B cell (primary cell): ENCODE results near the gene ANKFY1. TPM values are rescaled to one million over a fixed set of nuclear protein-coding genes. Genes with fewer than 3 reads are reported as not detected.
"Not testable (repeated sequence)": the region's sequence is repeated elsewhere in the genome, so short reads cannot be mapped to it uniquely, and the experiment has no call there.

Experiments
- ATAC-seq: fragments of 200-7000 bp; cut with Tn5 transposase; one replicate; pipeline ENCODE4 v1.10.0; 2021; ENCODE audit warnings: low read depth, mild to moderate bottlenecking, moderate number of reproducible peaks, moderate library complexity
- CTCF ChIA-PET: fragments of 350-600 bp; sonication (Branson Sonifier 250); formaldehyde crosslinking; loops from one replicate; lab custom pipeline; 2021; ENCODE audit warnings: antibody characterized with exemption, inconsistent platforms; lab: Charles Lee
- POLR2A ChIA-PET: fragments of 350-600 bp; sonication (Branson Sonifier 250); formaldehyde crosslinking; loops from one replicate; lab custom pipeline; 2021; ENCODE audit warnings: antibody characterized with exemption; lab: Charles Lee
- DNase-seq: peaks from one replicate; pipeline ENCODE4 v3.0.0; 2013
- H2AFZ ChIP-seq: 2 replicates; pipeline ENCODE4 v1.6.1; 2012; ENCODE audit warnings: mild to moderate bottlenecking, low read depth, low read length; ENCODE audit not compliant: insufficient read depth, poor library complexity, severe bottlenecking
- H3K27ac ChIP-seq, 2 donors: 1 replicate in 1 of 2; 2 replicates in 1 of 2; pipeline ENCODE4 v1.5.1; 2012 to 2013; ENCODE audit warnings: low read length in 2 of 2, mild to moderate bottlenecking in 2 of 2, moderate library complexity in 1 of 2
- H3K27me3 ChIP-seq, 4 experiments: fragments of 200-600 bp in 1 of 4; sonication (generic) in 1 of 4; replicated peaks in 1 of 4; 1 replicate in 2 of 4; 2 replicates in 2 of 4; pipeline versions ENCODE4 v1.6.1 to v1.7.0; 2013 to 2016; ENCODE audit warnings: low read length in 3 of 4, mild to moderate bottlenecking in 2 of 4, mixed read lengths in 1 of 4, moderate library complexity in 1 of 4; ENCODE audit not compliant: insufficient read depth in 4 of 4, control insufficient read depth in 3 of 4; ENCODE audit errors: control extremely low read depth in 1 of 4
- H3K36me3 ChIP-seq, 2 experiments: replicated peaks in 1 of 2; 1 replicate in 1 of 2; 2 replicates in 1 of 2; pipeline versions ENCODE4 v1.6.1 to v1.7.1; 2013; ENCODE audit warnings: low read length in 1 of 2; ENCODE audit not compliant: insufficient read depth in 2 of 2, control insufficient read depth in 1 of 2; ENCODE audit errors: control extremely low read depth in 1 of 2, extremely low read depth in 1 of 2
- H3K4me1 ChIP-seq, 2 donors: fragments of 200-600 bp in 1 of 2; sonication (generic) in 1 of 2; 1 replicate in 1 of 2; 2 replicates in 1 of 2; pipeline versions ENCODE4 v1.5.1 to v1.6.1; 2013 to 2017; ENCODE audit warnings: low read length in 2 of 2; ENCODE audit not compliant: control insufficient read depth in 2 of 2, insufficient read depth in 2 of 2
- H3K4me2 ChIP-seq: replicated peaks from 2 replicates; pipeline ENCODE3; 2012; ENCODE audit warnings: mild to moderate bottlenecking, low read depth, low read length; ENCODE audit not compliant: poor library complexity, severe bottlenecking
- H3K4me3 ChIP-seq, 5 experiments: fragments of 200-600 bp in 1 of 5; sonication (generic) in 1 of 5; 1 replicate in 3 of 5; 2 replicates in 2 of 5; pipeline versions ENCODE4 v1.5.1 to v1.7.0; 2011 to 2016; ENCODE audit warnings: low read length in 4 of 5, mild to moderate bottlenecking in 4 of 5, low read depth in 2 of 5, control low read depth in 1 of 5, moderate library complexity in 1 of 5; ENCODE audit not compliant: insufficient read depth in 1 of 5; ENCODE audit errors: control extremely low read depth in 1 of 5, extremely low read depth in 1 of 5
- H3K79me2 ChIP-seq: fragments of 200-600 bp; sonication (generic); one replicate; pipeline ENCODE4 v1.6.0; 2016; ENCODE audit warnings: low read length; ENCODE audit not compliant: control insufficient read depth, insufficient read depth
- H3K9ac ChIP-seq: fragments of 200-600 bp; sonication (generic); 2 replicates; pipeline ENCODE4 v1.6.1; 2017; ENCODE audit warnings: mild to moderate bottlenecking, low read length, moderate library complexity
- H3K9me3 ChIP-seq, 3 donors: one replicate each; pipeline versions ENCODE4 v1.6.1 to v1.7.1; 2013; ENCODE audit warnings: low read length in 2 of 3; ENCODE audit not compliant: control insufficient read depth in 2 of 3, insufficient read depth in 1 of 3; ENCODE audit errors: control extremely low read depth in 1 of 3
- H4K20me1 ChIP-seq: 2 replicates; pipeline ENCODE4 v1.6.0; 2012; ENCODE audit warnings: mild to moderate bottlenecking, low read length; ENCODE audit not compliant: insufficient read depth, control insufficient read depth, poor library complexity, severe bottlenecking
- H3K27ac Mint-ChIP-seq: one replicate; pipeline ENCODE4 v1.8.0; 2021; ENCODE audit warnings: mixed read lengths
- H3K27me3 Mint-ChIP-seq: one replicate; pipeline ENCODE4 v1.8.0; 2021; ENCODE audit warnings: mixed read lengths
- H3K4me1 Mint-ChIP-seq: one replicate; pipeline ENCODE4 v1.8.0; 2021; ENCODE audit warnings: mixed read lengths
- H3K4me3 Mint-ChIP-seq: one replicate; pipeline ENCODE4 v1.8.0; 2021; ENCODE audit warnings: mixed read lengths
- H3K9me3 Mint-ChIP-seq: one replicate; pipeline ENCODE4 v1.8.0; 2022; ENCODE audit warnings: mixed read lengths; ENCODE audit not compliant: insufficient read depth
- EZH2 ChIP-seq: IDR thresholded peaks from 2 replicates; pipeline ENCODE4 v1.6.1; 2012; ENCODE audit warnings: borderline replicate concordance, low read depth, mild to moderate bottlenecking, moderate library complexity, low read length; ENCODE audit not compliant: insufficient read depth, poor library complexity, severe bottlenecking
- WGBS: methylation state at CpG from one replicate; pipeline ENCODE4 v1.1.5; 2013; ENCODE audit warnings: missing lambda C conversion rate; ENCODE audit not compliant: insufficient coverage; 5-methylcytosine and 5-hydroxymethylcytosine counted together
- intact Hi-C: fragments of 100-400 bp; cut with micrococcal nuclease; formaldehyde crosslinking; loops from one replicate; pipeline ENCODE4 v1.10.0; 2022
- polyA plus RNA-seq: library from polyadenylated mRNA; depleted of rRNA; stranded (reverse); fragments of >200 nt; gene quantifications from 2 replicates; pipeline ENCODE4 v1.2.3, GENCODE V29; 2012
- total RNA-seq, 2 donors: library from RNA; stranded (reverse); fragments of 120-200 nt in 1 of 2; gene quantifications; 1 replicate in 1 of 2; 2 replicates in 1 of 2; pipeline versions ENCODE4 v1.2.3 to v1.2.4, GENCODE V29; 2013 to 2022
- TF ChIP-seq, protein P1 (sequence below): fragments of 200-600 bp; IDR thresholded peaks from one replicate; pipeline ENCODE4 v1.8.0; 2022; ENCODE audit warnings: antibody characterized with exemption, mild to moderate bottlenecking

Gene ANKFY1
- total and polyA plus RNA-seq, 2 donors (not counting 1 experiment from before 2014, with no cell fraction given), result 23.1 to 63.9 TPM

DNA sequence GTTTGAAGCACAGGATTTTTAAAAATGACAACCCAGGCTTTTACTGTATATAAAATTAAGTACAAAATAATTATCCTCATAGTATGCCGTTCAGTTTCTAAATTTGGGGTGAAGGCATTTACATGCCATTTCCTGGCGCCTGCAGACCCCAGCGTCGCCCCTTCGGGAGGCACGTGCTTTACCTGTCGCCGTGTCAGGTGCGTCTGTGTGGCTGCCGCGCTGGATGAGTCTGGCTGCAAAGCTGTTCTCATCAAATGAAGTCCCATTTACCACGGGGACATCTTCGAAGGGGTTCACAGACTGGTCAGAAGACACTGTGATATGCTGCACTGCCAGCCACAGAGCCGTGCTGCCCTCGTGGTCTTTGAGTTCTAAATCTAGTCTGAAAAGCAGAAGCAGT lies 69.0 kb downstream of the ANKFY1 start:
- Histone ChIP-seq H3K36me3 (peaks cover 6 to 49% of the 10 kb centered on the region in 2 experiments), H3K4me3 (no peak overlapping the region), H2AFZ (no peak overlapping the region), H3K4me1 (no peaks in the 10 kb centered on the region), H4K20me1 (no peaks in the 10 kb centered on the region), H3K9ac (no peak overlapping the region), H3K27me3 (no peaks in the 10 kb centered on the region), H3K27ac (no peak overlapping the region), H3K4me2 (no peak overlapping the region), H3K9me3 (no peaks in the 10 kb centered on the region), H3K79me2 (no peaks in the 10 kb centered on the region)
- intact Hi-C loops, result no loop called here
- ChIA-PET CTCF (interaction anchor here (0.8 kb wide), 1 partner anchor 12 kb away, joined by 3 read pairs; no protein-coding TSS in a partner anchor), POLR2A (no interaction called here)
- 81% methylated on average over 15 of the region's 15 CpGs for WGBS
- DNase-seq (no peak), ATAC-seq (no peak)
- no peaks in the 10 kb centered on the region for H3K27me3 Mint-ChIP-seq
- no peaks in the 10 kb centered on the region for H3K9me3 Mint-ChIP-seq
- H3K4me1 Mint-ChIP-seq, result no peaks in the 10 kb centered on the region
- H3K27ac Mint-ChIP-seq, result no peak overlapping the region
- H3K4me3 Mint-ChIP-seq, result no peak overlapping the region
- no peak for TF ChIP-seq EZH2
- TF ChIP-seq, protein P1, sequence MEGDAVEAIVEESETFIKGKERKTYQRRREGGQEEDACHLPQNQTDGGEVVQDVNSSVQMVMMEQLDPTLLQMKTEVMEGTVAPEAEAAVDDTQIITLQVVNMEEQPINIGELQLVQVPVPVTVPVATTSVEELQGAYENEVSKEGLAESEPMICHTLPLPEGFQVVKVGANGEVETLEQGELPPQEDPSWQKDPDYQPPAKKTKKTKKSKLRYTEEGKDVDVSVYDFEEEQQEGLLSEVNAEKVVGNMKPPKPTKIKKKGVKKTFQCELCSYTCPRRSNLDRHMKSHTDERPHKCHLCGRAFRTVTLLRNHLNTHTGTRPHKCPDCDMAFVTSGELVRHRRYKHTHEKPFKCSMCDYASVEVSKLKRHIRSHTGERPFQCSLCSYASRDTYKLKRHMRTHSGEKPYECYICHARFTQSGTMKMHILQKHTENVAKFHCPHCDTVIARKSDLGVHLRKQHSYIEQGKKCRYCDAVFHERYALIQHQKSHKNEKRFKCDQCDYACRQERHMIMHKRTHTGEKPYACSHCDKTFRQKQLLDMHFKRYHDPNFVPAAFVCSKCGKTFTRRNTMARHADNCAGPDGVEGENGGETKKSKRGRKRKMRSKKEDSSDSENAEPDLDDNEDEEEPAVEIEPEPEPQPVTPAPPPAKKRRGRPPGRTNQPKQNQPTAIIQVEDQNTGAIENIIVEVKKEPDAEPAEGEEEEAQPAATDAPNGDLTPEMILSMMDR, result no peak

DNA sequence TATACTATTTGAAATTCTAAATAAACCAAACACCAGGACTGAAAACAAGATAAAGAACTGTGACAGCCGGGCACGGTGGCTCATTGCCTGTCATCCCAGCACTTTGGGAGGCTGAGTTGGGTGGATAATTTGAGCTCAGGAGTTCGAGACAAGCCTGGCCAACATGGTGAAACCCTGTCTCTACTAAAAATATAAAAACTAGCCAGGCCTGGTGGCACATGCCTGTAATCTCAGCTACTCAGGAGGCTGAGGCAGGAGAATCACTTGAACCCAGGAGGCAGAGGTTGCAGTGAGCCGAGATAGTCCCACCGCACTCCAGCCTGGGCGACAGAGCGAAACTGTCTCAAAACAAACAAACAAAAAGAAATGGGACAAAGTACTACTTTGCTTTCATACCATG lies 73.0 kb downstream of the ANKFY1 start:
- ATAC-seq, H3K4me3 Mint-ChIP-seq, H3K9me3 Mint-ChIP-seq, H3K27me3 Mint-ChIP-seq, H3K9me3 ChIP-seq, H3K4me1 Mint-ChIP-seq, H3K27ac ChIP-seq, H3K79me2 ChIP-seq, POLR2A ChIA-PET, H3K4me1 ChIP-seq, H3K9ac ChIP-seq, DNase-seq, H3K27ac Mint-ChIP-seq, intact Hi-C loops, H3K27me3 ChIP-seq, H2AFZ ChIP-seq, H3K4me2 ChIP-seq, H4K20me1 ChIP-seq, H3K4me3 ChIP-seq: not testable (repeated sequence)
- WGBS, result 100% methylated on average over 2 of the region's 7 CpGs
- CTCF ChIA-PET, result interaction anchor here (1.0 kb wide), 1 partner anchor 26 kb away, joined by 3 read pairs; no protein-coding TSS in a partner anchor
- H3K36me3 ChIP-seq, result peaks cover 11 to 70% of the 10 kb centered on the region in 2 experiments
